Measurements from ENCODE around the gene CD48. TPM values are rescaled to one million over a fixed set of nuclear protein-coding genes. Genes with fewer than 3 reads are reported as not detected.

Gene CD48
- total RNA-seq, 1 experiment from 2014 or later: not detected

- Histone ChIP-seq H3K27me3 (replicated peaks; ENCODE audit: insufficient read depth, low read depth, low read length, poor library complexity) (peaks cover 35% of the 10 kb centered on the region), H3K27ac (ENCODE audit: low read depth, low read length, poor library complexity, severe bottlenecking) (no peak overlapping the region), H3K9me3 (ENCODE audit: low read depth, low read length, poor library complexity, severe bottlenecking) (no peaks in the 10 kb centered on the region), H3K4me1 (ENCODE audit: insufficient read depth, low read length, poor library complexity, severe bottlenecking) (no peaks in the 10 kb centered on the region), H3K4me3 (ENCODE audit: low read depth, low read length, poor library complexity, severe bottlenecking) (no peak overlapping the region), H3K36me3 (ENCODE audit: insufficient read depth, low read length, poor library complexity, severe bottlenecking) (no peaks in the 10 kb centered on the region)
- peak; percentile 45 for DNase-seq (ENCODE audit: low spot score)
- TF ChIP-seq CTCF (conservative IDR thresholded peaks at IDR 0.05; ENCODE audit: low read depth, low read length) (peak; percentile 46), EZH2 (IDR thresholded peaks at IDR 0.05; ENCODE audit: borderline replicate concordance, low read depth, low read length, poor library complexity, severe bottlenecking) (no peak)
- no TSS peak for BruUV-seq (replicated peaks)
- intact Hi-C loops (cut with micrococcal nuclease; ENCODE audit: unreplicated experiment): no loop called here
- CTCF ChIA-PET: no interaction called here
- POLR2A ChIA-PET (ENCODE audit: low non-redundant PET): no interaction called here
Measured at GRCh38 chr1:160748181-160748877, 36.7 kb upstream of the CD48 start.

GRCh38 chr1:160747717-160748116 lies 36.1 kb upstream of the CD48 start:
- no peak for TF ChIP-seq EZH2 (IDR thresholded peaks at IDR 0.05; ENCODE audit: borderline replicate concordance, low read depth, low read length, poor library complexity, severe bottlenecking)
- TF ChIP-seq CTCF (conservative IDR thresholded peaks at IDR 0.05; ENCODE audit: low read depth, low read length): no peak
- peaks cover 29% of the 10 kb centered on the region for H3K27me3 ChIP-seq (replicated peaks; ENCODE audit: insufficient read depth, low read depth, low read length, poor library complexity)
- H3K36me3 ChIP-seq (ENCODE audit: insufficient read depth, low read length, poor library complexity, severe bottlenecking): no peaks in the 10 kb centered on the region
- intact Hi-C loops (cut with micrococcal nuclease; ENCODE audit: unreplicated experiment): no loop called here
- no TSS peak for BruUV-seq (replicated peaks)
- H3K4me1 ChIP-seq (ENCODE audit: insufficient read depth, low read length, poor library complexity, severe bottlenecking): no peaks in the 10 kb centered on the region
- no peak overlapping the region for H3K4me3 ChIP-seq (ENCODE audit: low read depth, low read length, poor library complexity, severe bottlenecking)
- no peak overlapping the region for H3K27ac ChIP-seq (ENCODE audit: low read depth, low read length, poor library complexity, severe bottlenecking)
- CTCF ChIA-PET: no interaction called here
- DNase-seq (ENCODE audit: low spot score): no peak
- POLR2A ChIA-PET (ENCODE audit: low non-redundant PET): no interaction called here
- H3K9me3 ChIP-seq (ENCODE audit: low read depth, low read length, poor library complexity, severe bottlenecking): no peaks in the 10 kb centered on the region

- Histone ChIP-seq H3K27me3 (replicated peaks; ENCODE audit: insufficient read depth, low read depth, low read length, poor library complexity) (peaks cover 22% of the 10 kb centered on the region), H3K36me3 (ENCODE audit: insufficient read depth, low read length, poor library complexity, severe bottlenecking) (no peaks in the 10 kb centered on the region), H3K9me3 (ENCODE audit: low read depth, low read length, poor library complexity, severe bottlenecking) (no peaks in the 10 kb centered on the region), H3K4me1 (ENCODE audit: insufficient read depth, low read length, poor library complexity, severe bottlenecking) (no peaks in the 10 kb centered on the region), H3K4me3 (ENCODE audit: low read depth, low read length, poor library complexity, severe bottlenecking) (no peak overlapping the region), H3K27ac (ENCODE audit: low read depth, low read length, poor library complexity, severe bottlenecking) (no peak overlapping the region)
- intact Hi-C loops (cut with micrococcal nuclease; ENCODE audit: unreplicated experiment): no loop called here
- TF ChIP-seq CTCF (conservative IDR thresholded peaks at IDR 0.05; ENCODE audit: low read depth, low read length): no peak
- no peak for DNase-seq (ENCODE audit: low spot score)
- ChIA-PET POLR2A (ENCODE audit: low non-redundant PET) (no interaction called here), CTCF (no interaction called here)
- no TSS peak for BruUV-seq (replicated peaks)
Measured at GRCh38 chr1:160746836-160747500, 35.3 kb upstream of the CD48 start.
